K562 (cell line): ENCODE data around the gene LTA. TPM values are rescaled to one million over a fixed set of nuclear protein-coding genes. Genes with fewer than 3 reads are reported as not detected.

Experiments used
- ARID3A ChIP-seq: IDR thresholded peaks from 2 replicates; pipeline ENCODE4 v1.6.1; 2012; ENCODE audit warnings: low read depth, low read length, improper control_type of control experiment, borderline replicate concordance
- ATF7 ChIP-seq: fragments of 450-650 bp; IDR thresholded peaks from 2 replicates; pipeline ENCODE4 v1.7.1; 2014; ENCODE audit warnings: mild to moderate bottlenecking, moderate library complexity
- CEBPG ChIP-seq, 3 experiments: fragments of 200-800 bp in 1 of 3; sonication (Bioruptor generic) in 1 of 3; sonication (generic) in 1 of 3; formaldehyde crosslinking in 1 of 3; IDR thresholded peaks in 2 of 3; conservative IDR thresholded peaks in 1 of 3; 2 replicates each; pipeline versions ENCODE4 v1.6.1 to v1.8.0; 2016 to 2022; ENCODE audit warnings: missing compliant biosample characterization in 2 of 3, missing genetic modification characterization in 2 of 3, mild to moderate bottlenecking in 1 of 3, missing genetic modification reagents in 1 of 3
- CHD2 ChIP-seq: IDR thresholded peaks from 2 replicates; pipeline ENCODE4 v1.6.1; 2011; ENCODE audit warnings: low read depth, low read length
- DACH1 ChIP-seq: fragments of 450-650 bp; IDR thresholded peaks from 2 replicates; pipeline ENCODE4 v1.6.1; 2018; ENCODE audit not compliant: partially characterized antibody
- FOXA3 ChIP-seq, 2 experiments: fragments of 450-650 bp in 1 of 2; sonication (generic) in 1 of 2; formaldehyde crosslinking; IDR thresholded peaks in 1 of 2; conservative IDR thresholded peaks in 1 of 2; 2 replicates each; pipeline versions ENCODE4 v1.4.0 to v1.8.0; 2020 to 2022; ENCODE audit warnings: mild to moderate bottlenecking in 2 of 2, missing genetic modification reagents in 1 of 2
- FOXM1 ChIP-seq, 2 experiments: fragments of 450-650 bp in 1 of 2; sonication (generic) in 1 of 2; formaldehyde crosslinking in 1 of 2; IDR thresholded peaks; 2 replicates each; pipeline versions ENCODE4 v1.6.1 to v1.9.0; 2017 to 2022; ENCODE audit warnings: low read depth in 2 of 2, mild to moderate bottlenecking in 2 of 2, missing genetic modification reagents in 1 of 2, moderate library complexity in 1 of 2
- HEY1 ChIP-seq: fragments of 250-450 bp; sonication (Bioruptor Pico); IDR thresholded peaks from 2 replicates; pipeline ENCODE4 v1.5.0; 2020; ENCODE audit warnings: mild to moderate bottlenecking, moderate library complexity, borderline replicate concordance
- SIN3B ChIP-seq: fragments of 450-650 bp; IDR thresholded peaks from 2 replicates; pipeline ENCODE4 v1.6.1; 2017; ENCODE audit warnings: low read depth, mild to moderate bottlenecking, moderate library complexity
- ZNF133 ChIP-seq: fragments of 250-450 bp; sonication (Bioruptor Pico); IDR thresholded peaks from 2 replicates; pipeline ENCODE4 v1.4.0; 2020; ENCODE audit warnings: mild to moderate bottlenecking
- ZNF347 ChIP-seq: fragments of 450-650 bp; formaldehyde crosslinking; IDR thresholded peaks from 2 replicates; pipeline ENCODE4 v1.4.0; 2020; ENCODE audit warnings: low read depth, mild to moderate bottlenecking, moderate library complexity
- ZNF512 ChIP-seq: IDR thresholded peaks from 2 replicates; pipeline ENCODE4 v1.6.1; 2016; ENCODE audit warnings: missing genetic modification characterization, missing compliant biosample characterization
- polyA plus RNA-seq, 8 experiments: library from polyadenylated mRNA; depleted of rRNA in 4 of 8; stranded (reverse) in 5 of 8; unstranded in 3 of 8; fragments of >200 nt; fragmentation: Nextera tagmentation in 2 of 8; fragmentation: Illumina TruSeq in 1 of 8; extraction: Ambion mirVana in 2 of 8; extraction: Trizol in 1 of 8; gene quantifications; 2 replicates each; pipeline versions ENCODE4 v1.2.1 to v1.2.3, GENCODE V29; 2011 to 2014; ENCODE audit warnings: inconsistent platforms in 1 of 8, missing spikeins in 1 of 8
- total RNA-seq, 7 experiments: library from RNA; depleted of rRNA in 6 of 7; stranded (reverse); fragments of >200 nt in 6 of 7; fragmentation: Illumina TruSeq in 2 of 7; extraction: Trizol in 2 of 7; gene quantifications; 2 replicates each; pipeline versions ENCODE4 v1.2.1 to v1.2.3, GENCODE V29; 2011 to 2021; ENCODE audit warnings: low replicate concordance in 1 of 7
- TF ChIP-seq, protein P1 (sequence below): fragments of 450-650 bp; IDR thresholded peaks from 2 replicates; pipeline ENCODE4 v1.6.1; 2016; ENCODE audit warnings: low read depth

Gene LTA
- total and polyA plus RNA-seq, 9 of the 15 experiments (the other 6 are each of a cell fraction or from before 2014, with no cell fraction given): 0.80 TPM; not detected in 8

GRCh38 chr6:31541658-31542521, 30.2 kb upstream of the LTA start, which contains the start of gene DDX39B (continued):
- TF ChIP-seq ZNF512 (tag): no peak
- no peak for TF ChIP-seq ZNF347
- peak; percentile 98 for TF ChIP-seq DACH1
- TF ChIP-seq, protein P1, sequence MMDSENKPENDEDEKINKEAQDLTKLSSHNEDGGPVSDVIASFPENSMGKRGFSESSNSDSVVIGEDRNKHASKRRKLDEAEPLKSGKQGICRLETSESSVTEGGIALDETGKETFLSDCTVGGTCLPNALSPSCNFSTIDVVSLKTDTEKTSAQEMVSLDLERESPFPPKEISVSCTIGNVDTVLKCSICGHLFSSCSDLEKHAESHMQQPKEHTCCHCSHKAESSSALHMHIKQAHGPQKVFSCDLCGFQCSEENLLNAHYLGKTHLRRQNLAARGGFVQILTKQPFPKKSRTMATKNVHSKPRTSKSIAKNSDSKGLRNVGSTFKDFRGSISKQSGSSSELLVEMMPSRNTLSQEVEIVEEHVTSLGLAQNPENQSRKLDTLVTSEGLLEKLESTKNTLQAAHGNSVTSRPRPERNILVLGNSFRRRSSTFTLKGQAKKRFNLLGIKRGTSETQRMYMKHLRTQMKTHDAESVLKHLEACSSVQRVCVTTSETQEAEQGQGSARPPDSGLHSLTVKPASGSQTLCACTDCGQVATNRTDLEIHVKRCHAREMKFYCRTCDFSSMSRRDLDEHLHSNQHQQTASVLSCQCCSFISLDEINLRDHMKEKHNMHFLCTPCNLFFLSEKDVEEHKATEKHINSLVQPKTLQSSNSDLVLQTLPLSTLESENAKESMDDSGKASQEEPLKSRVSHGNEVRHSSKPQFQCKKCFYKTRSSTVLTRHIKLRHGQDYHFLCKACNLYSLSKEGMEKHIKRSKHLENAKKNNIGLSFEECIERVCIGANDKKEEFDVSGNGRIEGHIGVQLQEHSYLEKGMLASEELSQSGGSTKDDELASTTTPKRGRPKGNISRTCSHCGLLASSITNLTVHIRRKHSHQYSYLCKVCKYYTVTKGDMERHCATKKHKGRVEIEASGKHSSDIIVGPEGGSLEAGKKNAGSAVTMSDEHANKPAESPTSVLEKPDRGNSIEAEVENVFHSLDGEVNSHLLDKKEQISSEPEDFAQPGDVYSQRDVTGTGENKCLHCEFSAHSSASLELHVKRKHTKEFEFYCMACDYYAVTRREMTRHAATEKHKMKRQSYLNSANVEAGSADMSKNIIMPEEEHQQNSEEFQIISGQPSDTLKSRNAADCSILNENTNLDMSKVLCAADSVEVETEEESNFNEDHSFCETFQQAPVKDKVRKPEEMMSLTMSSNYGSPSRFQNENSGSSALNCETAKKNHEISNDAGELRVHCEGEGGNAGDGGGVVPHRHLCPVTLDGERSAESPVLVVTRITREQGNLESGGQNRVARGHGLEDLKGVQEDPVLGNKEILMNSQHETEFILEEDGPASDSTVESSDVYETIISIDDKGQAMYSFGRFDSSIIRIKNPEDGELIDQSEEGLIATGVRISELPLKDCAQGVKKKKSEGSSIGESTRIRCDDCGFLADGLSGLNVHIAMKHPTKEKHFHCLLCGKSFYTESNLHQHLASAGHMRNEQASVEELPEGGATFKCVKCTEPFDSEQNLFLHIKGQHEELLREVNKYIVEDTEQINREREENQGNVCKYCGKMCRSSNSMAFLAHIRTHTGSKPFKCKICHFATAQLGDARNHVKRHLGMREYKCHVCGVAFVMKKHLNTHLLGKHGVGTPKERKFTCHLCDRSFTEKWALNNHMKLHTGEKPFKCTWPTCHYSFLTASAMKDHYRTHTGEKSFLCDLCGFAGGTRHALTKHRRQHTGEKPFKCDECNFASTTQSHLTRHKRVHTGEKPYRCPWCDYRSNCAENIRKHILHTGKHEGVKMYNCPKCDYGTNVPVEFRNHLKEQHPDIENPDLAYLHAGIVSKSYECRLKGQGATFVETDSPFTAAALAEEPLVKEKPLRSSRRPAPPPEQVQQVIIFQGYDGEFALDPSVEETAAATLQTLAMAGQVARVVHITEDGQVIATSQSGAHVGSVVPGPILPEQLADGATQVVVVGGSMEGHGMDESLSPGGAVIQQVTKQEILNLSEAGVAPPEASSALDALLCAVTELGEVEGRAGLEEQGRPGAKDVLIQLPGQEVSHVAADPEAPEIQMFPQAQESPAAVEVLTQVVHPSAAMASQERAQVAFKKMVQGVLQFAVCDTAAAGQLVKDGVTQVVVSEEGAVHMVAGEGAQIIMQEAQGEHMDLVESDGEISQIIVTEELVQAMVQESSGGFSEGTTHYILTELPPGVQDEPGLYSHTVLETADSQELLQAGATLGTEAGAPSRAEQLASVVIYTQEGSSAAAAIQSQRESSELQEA: no peak
- TF ChIP-seq HEY1: no peak
- TF ChIP-seq CEBPG (CRISPR knock-in tag; IDR thresholded peaks at IDR 0.05): no peak
- TF ChIP-seq CEBPG (tag; conservative IDR thresholded peaks at IDR 0.05 in 1 of 2, IDR thresholded peaks at IDR 0.05 in 1 of 2): no peak
- no peak for TF ChIP-seq FOXA3 (CRISPR knock-in tag; conservative IDR thresholded peaks at IDR 0.05 in 1 of 2, IDR thresholded peaks at IDR 0.05 in 1 of 2)
- peak; percentile 9; the same call in 1 of the 2 replicates for TF ChIP-seq CHD2
- TF ChIP-seq ARID3A: no peak
- TF ChIP-seq FOXM1 (IDR thresholded peaks at IDR 0.05; ENCODE audit: low read depth): peak; percentile 52; the same call in 1 of the 2 replicates
- peak; percentile 96 for TF ChIP-seq FOXM1 (CRISPR knock-in tag; IDR thresholded peaks at IDR 0.05; ENCODE audit: low read depth)
- peak; percentile 28; the same call in 1 of the 2 replicates for TF ChIP-seq SIN3B
- peak; percentile 72 for TF ChIP-seq ATF7
- TF ChIP-seq ZNF133 (CRISPR knock-in tag): no peak
